HG03571 (cell line): Measurements from ENCODE around the gene SLITRK3.

Source experiments
- ATAC-seq: cut with Tn5 transposase; IDR thresholded peaks from one replicate; pipeline ENCODE4 v1.9.1; 2021; ENCODE audit not compliant: unreplicated experiment

Gene SLITRK3

DNA sequence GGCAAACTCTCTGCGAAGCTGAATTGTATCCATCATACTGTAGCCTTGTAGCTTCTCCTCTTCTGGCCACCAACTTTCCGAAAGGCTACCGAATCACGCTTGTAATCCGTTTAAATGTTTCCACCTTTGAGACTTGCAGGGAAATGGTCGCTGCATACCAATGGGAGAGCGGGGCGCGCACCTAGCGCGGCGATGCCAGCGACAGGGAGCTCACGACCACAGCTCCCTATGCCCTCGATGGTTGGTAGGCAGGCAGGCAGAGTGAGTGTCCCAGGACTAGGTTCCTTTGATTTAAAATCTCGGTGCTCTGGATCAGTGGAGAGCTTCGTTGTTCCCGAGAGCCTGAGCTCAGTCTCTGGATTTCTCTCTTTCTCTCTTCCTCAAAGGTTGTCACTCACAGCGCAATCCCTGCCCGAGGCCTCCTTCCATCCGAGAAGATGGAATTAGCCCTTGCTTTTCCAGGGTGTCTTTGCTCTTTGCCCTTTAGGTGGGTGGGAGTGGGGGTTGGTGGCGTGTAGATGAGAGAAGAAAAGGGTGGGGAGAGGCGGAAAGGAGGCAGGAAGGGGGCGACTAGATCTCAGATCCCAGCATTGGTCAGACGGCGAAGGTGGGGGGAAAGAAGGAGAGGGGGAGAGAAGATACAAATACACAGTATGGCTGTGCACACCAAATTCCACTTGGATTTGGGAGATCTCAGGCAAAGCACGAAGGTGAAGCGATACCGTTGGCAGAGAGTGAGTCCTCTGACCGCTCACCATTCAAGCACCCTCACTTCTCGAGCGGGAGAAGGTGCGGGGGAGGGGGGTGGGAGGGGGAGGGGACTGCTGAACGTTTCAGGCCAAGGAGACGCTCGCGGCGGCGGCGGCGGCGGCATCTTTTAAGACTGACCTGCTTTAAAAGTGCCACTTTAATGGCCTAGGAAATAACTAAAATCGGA is at the start of gene SLITRK3:
TSS of gene SLITRK3 (minus strand) at position 745 of the 937 bp plus-strand sequence. CDS start 5,554 bp downstream, outside the sequence.
- ATAC-seq = no peak

DNA sequence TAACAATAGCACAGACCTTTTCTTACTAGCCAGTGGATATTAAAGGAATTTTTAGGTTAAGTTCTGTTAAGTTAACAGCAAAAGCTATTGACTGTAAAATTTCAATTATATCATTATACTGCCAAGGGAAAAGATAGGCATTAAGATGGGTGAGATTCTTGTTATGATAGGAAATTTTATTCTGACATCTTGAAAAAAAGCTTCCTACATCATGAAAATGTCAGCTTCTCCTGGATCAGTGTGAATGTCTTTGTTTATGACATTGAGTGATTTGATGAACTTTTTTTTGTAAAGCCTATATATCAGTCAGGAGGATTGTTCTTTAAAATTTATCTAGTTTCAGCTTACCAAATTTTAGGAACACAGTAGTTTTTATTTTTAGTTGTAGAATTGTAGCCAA is 47.4 kb upstream of the SLITRK3 start:
- ATAC-seq = no peak

GRCh38 chr3:165233501-165234195 is 37.5 kb upstream of the SLITRK3 start:
- no peak for ATAC-seq

DNA sequence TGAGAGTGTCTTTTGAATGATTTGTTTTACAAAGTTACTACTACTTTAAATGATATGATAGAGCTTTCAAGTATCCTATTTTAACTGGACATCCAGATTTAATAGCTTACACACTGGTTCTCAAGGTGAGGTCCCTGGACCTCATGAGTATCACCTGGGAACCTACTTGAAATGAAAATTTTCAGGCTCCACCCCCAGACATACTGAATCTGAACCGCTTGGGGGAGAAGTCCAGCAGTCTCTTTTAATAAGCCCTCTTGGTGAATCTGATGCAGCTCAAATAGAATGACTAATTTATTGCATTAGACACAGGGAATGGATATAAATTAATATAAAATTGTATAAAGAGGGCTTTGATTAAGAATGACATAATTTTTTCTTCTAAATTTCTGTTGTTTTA is 29.4 kb upstream of the SLITRK3 start:
- ATAC-seq = no peak

DNA sequence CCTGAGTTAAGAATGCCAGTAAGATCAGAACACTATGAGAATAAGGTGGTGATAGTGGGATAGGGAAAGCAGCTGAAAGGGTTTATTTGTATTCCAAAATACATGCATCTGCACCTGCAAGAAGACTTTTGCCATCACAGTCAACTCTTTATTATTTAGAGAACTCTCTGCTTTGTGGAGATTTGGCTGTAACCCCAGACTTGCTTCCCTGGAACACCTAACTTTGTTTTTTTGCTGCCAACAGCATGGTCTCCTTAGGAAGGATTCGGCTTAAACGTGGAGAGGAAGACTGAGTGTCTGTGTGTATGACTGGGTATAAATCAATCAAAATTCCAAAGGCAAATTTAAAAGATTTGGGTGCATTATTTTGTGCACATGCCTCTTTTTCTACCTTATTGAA is 21.6 kb upstream of the SLITRK3 start:
- no peak for ATAC-seq

- no peak for ATAC-seq
Observed at GRCh38 chr3:165212580-165212979, 16.4 kb upstream of the SLITRK3 start.

DNA sequence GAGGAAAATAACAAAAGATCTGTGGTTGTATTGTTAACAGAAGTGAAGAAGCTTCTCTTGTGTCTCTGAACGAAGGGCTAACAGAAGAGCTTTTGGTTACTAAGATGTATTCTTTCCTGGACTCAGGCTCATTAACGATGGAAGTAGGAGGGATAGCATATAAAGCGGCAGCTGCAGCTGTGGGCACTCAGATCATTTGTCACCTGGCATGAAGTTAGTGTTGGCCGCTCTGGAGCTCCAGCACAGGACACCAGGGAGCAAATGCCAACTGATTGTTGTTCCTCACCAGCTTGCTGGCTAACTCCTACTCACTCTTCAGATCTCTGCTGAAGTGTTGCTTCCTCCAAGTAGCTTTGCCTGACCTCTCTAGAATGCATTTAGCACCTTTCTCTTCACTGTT is 15.5 kb upstream of the SLITRK3 start:
- ATAC-seq = no peak

- ATAC-seq = no peak
Observed at GRCh38 chr3:165210727-165211126, 14.5 kb upstream of the SLITRK3 start.

DNA sequence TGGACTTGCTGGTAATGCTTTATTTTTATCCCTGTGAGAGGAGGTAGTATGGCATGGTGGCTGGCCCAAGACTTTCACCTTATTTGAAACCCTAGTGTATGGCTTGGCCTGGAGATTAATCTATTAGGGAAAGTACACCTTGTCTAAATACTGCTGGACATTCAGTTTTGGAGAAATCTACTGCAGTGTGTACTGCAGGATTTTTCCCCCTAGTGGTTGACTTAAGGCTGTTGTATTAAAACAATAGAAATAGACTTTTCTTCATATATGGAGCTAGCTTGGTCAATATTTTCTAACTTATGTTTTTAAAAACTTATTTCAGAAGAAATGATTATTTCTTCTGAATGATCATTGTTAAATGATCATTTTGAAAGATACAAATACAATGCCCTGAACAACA is 13.9 kb upstream of the SLITRK3 start:
- no peak for ATAC-seq

DNA sequence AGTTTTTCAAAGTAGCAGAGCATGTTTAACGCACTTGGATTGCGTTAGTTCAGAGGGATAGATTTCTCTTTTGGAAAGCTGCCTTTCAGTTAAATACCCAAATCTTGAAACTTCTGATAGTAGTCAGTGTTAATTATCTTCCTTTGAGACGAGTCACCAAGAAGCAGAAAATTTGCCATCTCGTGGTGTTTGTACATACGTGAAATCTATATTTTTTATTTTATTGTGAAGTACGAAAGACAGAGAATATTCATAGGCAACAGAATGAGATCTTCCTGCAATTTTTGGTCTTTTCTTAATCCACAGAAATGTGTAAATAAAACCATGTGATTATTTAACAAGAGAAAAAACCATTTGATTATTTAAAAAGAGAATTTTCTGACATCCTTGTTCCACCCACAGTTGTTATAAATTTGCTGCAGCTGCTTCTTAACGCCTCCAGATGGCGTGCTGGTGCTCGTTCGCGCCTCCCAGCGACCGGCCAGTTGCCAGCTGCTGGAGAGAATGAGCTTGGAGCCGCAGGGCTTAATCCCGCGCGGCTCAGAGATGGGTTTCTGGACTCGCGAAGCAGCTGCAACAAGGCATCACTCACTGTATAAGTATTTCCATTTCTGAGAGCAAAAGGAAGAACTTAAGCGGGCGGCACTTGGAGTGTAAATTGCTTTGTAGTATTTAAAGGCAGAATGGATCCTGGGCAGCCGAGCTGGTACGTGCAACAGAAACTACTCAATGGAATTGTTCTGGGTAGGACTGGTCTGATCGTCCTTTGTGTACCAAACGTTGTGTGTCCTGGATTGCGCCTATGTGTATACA is 10.5 kb upstream of the SLITRK3 start:
- peak; percentile 91 for ATAC-seq

- ATAC-seq = no peak
Observed at GRCh38 chr3:165204445-165204844, 8.3 kb upstream of the SLITRK3 start.

GRCh38 chr3:165202995-165203394 is 6.8 kb upstream of the SLITRK3 start:
- ATAC-seq = no peak

DNA sequence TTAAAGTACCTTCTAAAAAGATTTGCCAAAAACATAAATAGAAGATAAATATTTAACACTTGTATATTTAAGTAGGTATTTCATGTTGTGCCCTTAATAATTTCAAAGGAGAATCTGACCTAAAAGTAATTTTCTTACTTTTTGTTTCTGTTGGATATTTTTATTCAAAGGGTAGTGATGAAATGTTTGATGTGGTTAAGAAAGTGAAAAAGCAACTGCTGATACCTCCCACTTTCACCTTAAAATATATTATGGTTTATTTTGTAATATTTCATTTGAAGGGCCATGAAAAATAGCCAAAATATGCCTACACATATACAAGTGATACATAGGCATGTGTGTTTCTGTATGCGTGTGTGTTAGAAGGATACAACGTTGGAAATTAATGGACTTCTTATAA is 5.8 kb upstream of the SLITRK3 start:
- ATAC-seq = no peak

DNA sequence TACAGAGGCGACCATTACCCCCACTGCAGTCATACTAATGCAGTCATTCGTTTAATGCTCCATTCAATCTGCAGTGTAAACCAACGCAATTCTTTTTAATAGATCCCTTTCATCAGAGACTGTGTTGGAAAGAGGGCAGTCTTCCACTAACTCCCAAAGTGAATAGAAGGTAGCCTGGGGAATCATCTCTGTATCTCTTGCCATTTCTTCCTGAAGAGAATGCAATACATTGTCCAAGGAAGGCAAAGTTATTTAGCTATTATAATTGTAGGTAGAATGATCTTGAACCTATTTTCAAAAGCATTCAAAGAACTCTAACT is 1.3 kb upstream of the SLITRK3 start:
- ATAC-seq = no peak

- no peak for ATAC-seq
Observed at GRCh38 chr3:165196577-165197480, 645 bp upstream of the SLITRK3 start.

- ATAC-seq = no peak
Observed at GRCh38 chr3:165195241-165195639, 944 bp downstream of the SLITRK3 start.

GRCh38 chr3:165194511-165195240 is 1.5 kb downstream of the SLITRK3 start:
- no peak for ATAC-seq

GRCh38 chr3:165193366-165194254 is 2.6 kb downstream of the SLITRK3 start:
- no peak for ATAC-seq
